Left hindlimb (tissue), 1 donor: ENCODE data around the gene SMARCD1.
"Not testable (repeated sequence)": the region's sequence is repeated elsewhere in the genome, so short reads cannot be mapped to it uniquely, and the experiment has no call there.

Source experiments
- DNase-seq: peaks from one replicate; pipeline ENCODE4 v3.0.0-alpha.2; 2018

Gene SMARCD1

GRCh38 chr12:50078281-50078680, 6.9 kb upstream of the SMARCD1 start:
- DNase-seq = no peak

- no peak for DNase-seq
Observed at GRCh38 chr12:50079771-50080170, 5.4 kb upstream of the SMARCD1 start.

- DNase-seq = no peak
Observed at GRCh38 chr12:50081096-50081808, 3.9 kb upstream of the SMARCD1 start.

GRCh38 chr12:50082644-50083043, 2.5 kb upstream of the SMARCD1 start:
- no peak for DNase-seq

- DNase-seq = no peak
Observed at GRCh38 chr12:50083301-50083700, 1.8 kb upstream of the SMARCD1 start.

GRCh38 chr12:50084409-50084774, 750 bp upstream of the SMARCD1 start:
- not testable (repeated sequence) for DNase-seq

- no peak for DNase-seq
Observed at GRCh38 chr12:50085615-50086072, 502 bp downstream of the SMARCD1 start.

- no peak for DNase-seq
Observed at GRCh38 chr12:50086148-50086547, 1.0 kb downstream of the SMARCD1 start.

- no peak for DNase-seq
Observed at GRCh38 chr12:50087151-50087550, 2.0 kb downstream of the SMARCD1 start.

- no peak for DNase-seq
Observed at GRCh38 chr12:50087995-50088394, 2.9 kb downstream of the SMARCD1 start.

- no peak for DNase-seq
Observed at GRCh38 chr12:50088577-50089335, 3.6 kb downstream of the SMARCD1 start.

GRCh38 chr12:50089730-50090129, 4.6 kb downstream of the SMARCD1 start:
- DNase-seq = no peak

- no peak for DNase-seq
Observed at GRCh38 chr12:50090391-50090790, 5.2 kb downstream of the SMARCD1 start.

GRCh38 chr12:50097952-50098351, 12.8 kb downstream of the SMARCD1 start:
- DNase-seq = no peak

- no peak for DNase-seq
Observed at GRCh38 chr12:50099302-50100008, 14.3 kb downstream of the SMARCD1 start.

- no peak for DNase-seq
Observed at GRCh38 chr12:50100561-50100960, 15.4 kb downstream of the SMARCD1 start.

- DNase-seq = no peak
Observed at GRCh38 chr12:50101663-50102062, 16.5 kb downstream of the SMARCD1 start.

GRCh38 chr12:50102131-50102531, 17.0 kb downstream of the SMARCD1 start:
- DNase-seq = no peak

GRCh38 chr12:50102646-50103309, 17.6 kb downstream of the SMARCD1 start:
- no peak for DNase-seq

- DNase-seq = no peak
Observed at GRCh38 chr12:50103351-50103750, 18.2 kb downstream of the SMARCD1 start.

GRCh38 chr12:50103767-50104321, 18.7 kb downstream of the SMARCD1 start, which contains the start of gene GPD1:
Gene GPD1, plus strand, starts transcription at chr12:50104008. Its CDS starts 43 bp downstream, at chr12:50104051.
- DNase-seq = no peak
